Liver (tissue), 9 donors: ENCODE data around the gene PTK7. TPM values are rescaled to one million over a fixed set of nuclear protein-coding genes. Genes with fewer than 3 reads are reported as not detected.

Source experiments
- DNase-seq: peaks from one replicate; pipeline ENCODE4 v3.0.0-alpha.2; 2017; ENCODE audit warnings: low spot score
- H3K27ac ChIP-seq, 2 donors: one replicate each; pipeline ENCODE4 v1.7.0; 2013; ENCODE audit warnings: inconsistent platforms in 2 of 2, low read length in 2 of 2, control low read depth in 1 of 2, low read depth in 1 of 2, mild to moderate bottlenecking in 1 of 2
- H3K27me3 ChIP-seq, 4 donors: one replicate each; pipeline versions ENCODE4 v1.6.1 to v1.7.0; 2013; ENCODE audit warnings: low read length in 3 of 4, inconsistent platforms in 1 of 4, mild to moderate bottlenecking in 1 of 4, moderate library complexity in 1 of 4; ENCODE audit not compliant: control insufficient read depth in 4 of 4, insufficient read depth in 4 of 4
- H3K36me3 ChIP-seq, 4 donors: one replicate each; pipeline versions ENCODE4 v1.6.1 to v1.7.0; 2013; ENCODE audit warnings: low read length in 3 of 4, mild to moderate bottlenecking in 3 of 4, low read depth in 1 of 4, moderate library complexity in 1 of 4; ENCODE audit not compliant: control insufficient read depth in 4 of 4, insufficient read depth in 3 of 4
- H3K4me1 ChIP-seq, 4 donors: one replicate each; pipeline versions ENCODE4 v1.6.1 to v1.7.0; 2013; ENCODE audit warnings: low read length in 3 of 4, mild to moderate bottlenecking in 3 of 4, moderate library complexity in 1 of 4; ENCODE audit not compliant: control insufficient read depth in 4 of 4, insufficient read depth in 4 of 4
- H3K4me3 ChIP-seq, 3 donors: one replicate each; pipeline versions ENCODE4 v1.6.1 to v1.7.0; 2013; ENCODE audit warnings: low read length in 3 of 3, control low read depth in 1 of 3, low read depth in 1 of 3, mild to moderate bottlenecking in 1 of 3
- H3K9ac ChIP-seq, 2 donors: one replicate each; pipeline ENCODE4 v1.7.0; 2013; ENCODE audit warnings: low read length in 2 of 2, mild to moderate bottlenecking in 2 of 2, moderate library complexity in 2 of 2, control low read depth in 1 of 2, low read depth in 1 of 2
- H3K9me3 ChIP-seq, 4 donors: one replicate each; pipeline versions ENCODE4 v1.6.1 to v1.7.0; 2013; ENCODE audit warnings: low read length in 3 of 4; ENCODE audit not compliant: control insufficient read depth in 4 of 4
- ATF3 ChIP-seq: IDR thresholded peaks from 2 replicates; pipeline ENCODE4 v1.6.1; 2016; ENCODE audit warnings: antibody characterized with exemption
- EGR1 ChIP-seq, 2 donors: IDR thresholded peaks; 2 replicates each; pipeline ENCODE4 v1.6.1; 2016 to 2018; ENCODE audit warnings: antibody characterized with exemption in 2 of 2, low read depth in 2 of 2
- FOXA1 ChIP-seq: IDR thresholded peaks from 2 replicates; pipeline ENCODE4 v1.6.1; 2016; ENCODE audit warnings: antibody characterized with exemption
- GABPA ChIP-seq, 2 donors: IDR thresholded peaks in 1 of 2; conservative IDR thresholded peaks in 1 of 2; 2 replicates each; pipeline ENCODE4 v1.6.1; 2016; ENCODE audit warnings: antibody characterized with exemption in 2 of 2, mild to moderate bottlenecking in 1 of 2, moderate library complexity in 1 of 2
- JUND ChIP-seq, 2 donors: IDR thresholded peaks; 2 replicates each; pipeline ENCODE4 v1.6.1; 2016; ENCODE audit warnings: antibody characterized with exemption in 2 of 2
- MAX ChIP-seq: IDR thresholded peaks from 2 replicates; pipeline ENCODE4 v1.6.1; 2016; ENCODE audit warnings: antibody characterized with exemption
- NR2F2 ChIP-seq: IDR thresholded peaks from 2 replicates; pipeline ENCODE4 v1.6.1; 2016; ENCODE audit warnings: antibody characterized with exemption
- RAD21 ChIP-seq, 2 donors: IDR thresholded peaks; 2 replicates each; pipeline ENCODE4 v1.6.1; 2016; ENCODE audit warnings: antibody characterized with exemption in 2 of 2, mild to moderate bottlenecking in 2 of 2
- RXRA ChIP-seq, 2 donors: IDR thresholded peaks; 2 replicates each; pipeline ENCODE4 v1.6.1; 2017 to 2018; ENCODE audit warnings: antibody characterized with exemption in 2 of 2, mild to moderate bottlenecking in 1 of 2
- SP1 ChIP-seq: IDR thresholded peaks from 2 replicates; pipeline ENCODE4 v1.6.1; 2018; ENCODE audit warnings: antibody characterized with exemption, mild to moderate bottlenecking
- YY1 ChIP-seq: IDR thresholded peaks from 2 replicates; pipeline ENCODE4 v1.6.1; 2016; ENCODE audit warnings: antibody characterized with exemption, mild to moderate bottlenecking
- ZBTB33 ChIP-seq: IDR thresholded peaks from 2 replicates; pipeline ENCODE4 v1.6.1; 2016; ENCODE audit warnings: antibody characterized with exemption
- WGBS: extraction: QIAGEN DNeasy Blood & Tissue Kit; methylation state at CpG from one replicate; pipeline ENCODE4 v1.1.7; 2013; 5-methylcytosine and 5-hydroxymethylcytosine counted together
- polyA plus RNA-seq, 2 donors: library from polyadenylated mRNA; stranded (reverse) in 1 of 2; unstranded in 1 of 2; fragments of 200-250 nt in 1 of 2; fragments of >200 nt in 1 of 2; fragmentation: Nextera tagmentation in 1 of 2; extraction: Ambion mirVana in 1 of 2; gene quantifications; one replicate each; pipeline versions ENCODE4 v1.2.1 to v1.2.3, GENCODE V29; 2013 to 2015
- total RNA-seq, 2 donors: library from RNA; depleted of rRNA; stranded (reverse); fragments of >200 nt; gene quantifications; one replicate each; pipeline ENCODE4 v1.2.3, GENCODE V29; 2014
- TF ChIP-seq, protein P1 (sequence below): fragments of 150-350 bp; IDR thresholded peaks from 2 replicates; pipeline ENCODE4 v1.5.1; 2017; ENCODE audit warnings: improper control_type of control experiment, low read depth, low read length; ENCODE audit not compliant: missing input control
- donor health status: healthy.
- donor health status: healthy.
- donor health status: healthy.
- donor health status: healthy.
- donor health status: healthy.

Gene PTK7
- total and polyA plus RNA-seq, 4 donors: 0.67 to 10.5 (median 1.3) TPM

DNA sequence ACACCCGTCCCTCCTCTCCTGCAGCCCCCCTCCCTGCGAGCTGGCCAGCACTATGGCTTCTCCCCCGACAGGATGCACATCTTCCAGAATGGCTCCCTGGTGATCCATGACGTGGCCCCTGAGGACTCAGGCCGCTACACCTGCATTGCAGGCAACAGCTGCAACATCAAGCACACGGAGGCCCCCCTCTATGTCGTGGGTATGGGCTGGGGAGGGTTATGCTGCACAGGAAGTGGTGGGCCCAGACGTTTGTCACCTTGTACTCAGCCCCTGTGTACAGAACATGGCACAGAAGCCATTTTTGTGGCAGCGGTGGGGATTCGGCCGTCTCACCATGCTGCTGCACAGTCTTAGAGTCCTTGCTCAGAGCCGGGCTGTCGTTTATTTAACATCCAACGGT lies 66.0 kb downstream of the PTK7 start:
- no peak overlapping the region for H3K9ac ChIP-seq
- no peak for DNase-seq
- TF ChIP-seq, protein P1, sequence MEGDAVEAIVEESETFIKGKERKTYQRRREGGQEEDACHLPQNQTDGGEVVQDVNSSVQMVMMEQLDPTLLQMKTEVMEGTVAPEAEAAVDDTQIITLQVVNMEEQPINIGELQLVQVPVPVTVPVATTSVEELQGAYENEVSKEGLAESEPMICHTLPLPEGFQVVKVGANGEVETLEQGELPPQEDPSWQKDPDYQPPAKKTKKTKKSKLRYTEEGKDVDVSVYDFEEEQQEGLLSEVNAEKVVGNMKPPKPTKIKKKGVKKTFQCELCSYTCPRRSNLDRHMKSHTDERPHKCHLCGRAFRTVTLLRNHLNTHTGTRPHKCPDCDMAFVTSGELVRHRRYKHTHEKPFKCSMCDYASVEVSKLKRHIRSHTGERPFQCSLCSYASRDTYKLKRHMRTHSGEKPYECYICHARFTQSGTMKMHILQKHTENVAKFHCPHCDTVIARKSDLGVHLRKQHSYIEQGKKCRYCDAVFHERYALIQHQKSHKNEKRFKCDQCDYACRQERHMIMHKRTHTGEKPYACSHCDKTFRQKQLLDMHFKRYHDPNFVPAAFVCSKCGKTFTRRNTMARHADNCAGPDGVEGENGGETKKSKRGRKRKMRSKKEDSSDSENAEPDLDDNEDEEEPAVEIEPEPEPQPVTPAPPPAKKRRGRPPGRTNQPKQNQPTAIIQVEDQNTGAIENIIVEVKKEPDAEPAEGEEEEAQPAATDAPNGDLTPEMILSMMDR: no peak
- TF ChIP-seq ATF3: no peak
- no peak for TF ChIP-seq MAX
- no peak for TF ChIP-seq JUND (IDR thresholded peaks at IDR 0.05)
- TF ChIP-seq ZBTB33: no peak
- no peak for TF ChIP-seq GABPA (IDR thresholded peaks at IDR 0.05 in 1 of 2, conservative IDR thresholded peaks at IDR 0.05 in 1 of 2)
- no peak for TF ChIP-seq RXRA (IDR thresholded peaks at IDR 0.05)
- TF ChIP-seq FOXA1: no peak
- no peak for TF ChIP-seq SP1
- no peaks in the 10 kb centered on the region for H3K9me3 ChIP-seq
- H3K36me3 ChIP-seq: no peaks in the 10 kb centered on the region
- no peak overlapping the region for H3K27ac ChIP-seq
- 77% methylated on average over 14 of the region's 14 CpGs for WGBS
- peaks cover 0 to 7% (median 3%) of the 10 kb centered on the region in 4 donors for H3K4me1 ChIP-seq
- H3K27me3 ChIP-seq: no peaks in the 10 kb centered on the region
- H3K4me3 ChIP-seq: no peak overlapping the region

GRCh38 chr6:43143235-43144128 lies 67.4 kb downstream of the PTK7 start:
- Histone ChIP-seq H3K9me3 (no peaks in the 10 kb centered on the region), H3K27me3 (no peaks in the 10 kb centered on the region), H3K27ac (no peak overlapping the region), H3K4me3 (no peak overlapping the region), H3K36me3 (no peaks in the 10 kb centered on the region), H3K9ac (no peak overlapping the region), H3K4me1 (peaks cover 0 to 7% (median 3%) of the 10 kb centered on the region in 4 donors)
- TF ChIP-seq, protein P1: peak; percentile 92
- TF ChIP-seq YY1 (no peak), EGR1 (IDR thresholded peaks at IDR 0.05; ENCODE audit: low read depth in 2 of 2) (no peak), NR2F2 (no peak), SP1 (peak; percentile 35), RAD21 (IDR thresholded peaks at IDR 0.05) (peak; percentile 88 to 98)
- peak; percentile 82 for DNase-seq
- WGBS: 25% methylated on average over 25 of the region's 25 CpGs
